Prostate gland (tissue), 2 donors: ENCODE data around the gene NOXA1.

Experiments used
- POLR2A ChIP-seq: fragments of 450-650 bp; IDR thresholded peaks from one replicate; pipeline ENCODE4 v1.6.1; 2016; ENCODE audit warnings: antibody characterized with exemption, mild to moderate bottlenecking
- TF ChIP-seq, protein P1 (sequence below), 4 experiments: fragments of 200-600 bp in 2 of 4; fragments of 450-650 bp in 2 of 4; sonication (generic) in 2 of 4; IDR thresholded peaks; 1 replicate in 3 of 4; 2 replicates in 1 of 4; pipeline ENCODE4 v1.5.1; 2016 to 2019; ENCODE audit warnings: antibody characterized with exemption in 4 of 4, mild to moderate bottlenecking in 2 of 4, moderate library complexity in 2 of 4

DNA sequence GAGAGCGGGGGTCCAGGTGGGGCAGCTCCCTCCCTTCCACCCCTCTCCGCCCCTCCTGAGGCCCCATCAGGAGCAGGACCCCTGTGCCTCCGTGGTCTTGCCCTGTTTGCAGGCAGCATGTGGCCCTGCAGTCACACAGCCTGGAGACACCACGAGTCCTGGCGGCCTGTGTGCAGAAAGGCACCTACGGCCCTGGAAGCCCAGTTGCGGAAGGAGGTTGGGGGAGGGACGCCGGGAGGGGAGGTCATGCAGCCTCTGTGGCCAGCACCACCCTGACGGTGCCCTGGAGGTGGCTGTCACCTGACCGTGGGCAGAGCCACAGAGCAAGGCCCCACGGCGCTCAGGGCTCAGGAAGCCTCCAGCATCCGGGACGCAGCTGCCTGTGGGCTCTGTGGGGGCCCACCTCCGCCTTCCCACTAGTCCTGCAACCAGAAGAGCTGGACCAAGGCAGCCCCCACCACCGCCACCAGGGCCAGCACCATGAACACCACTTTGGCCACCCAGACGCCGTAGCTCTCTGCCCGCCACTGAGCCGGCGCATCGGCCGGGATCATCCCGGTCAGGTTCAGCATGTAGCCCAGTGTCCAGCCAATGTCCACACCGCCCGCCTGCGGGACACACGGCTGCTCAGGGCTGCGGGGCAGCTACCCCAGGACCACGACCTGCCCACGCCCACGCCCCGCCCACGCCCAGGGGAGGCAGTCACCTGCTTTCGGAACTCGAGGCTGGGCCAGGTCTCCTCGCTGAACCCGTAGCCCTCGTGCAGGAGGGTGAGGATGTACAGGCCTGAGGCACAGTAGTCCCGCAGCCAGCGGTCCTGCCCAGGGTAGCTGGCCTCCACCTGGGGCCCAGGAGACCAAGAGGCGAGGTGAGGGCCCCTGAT, 11.5 kb downstream of the NOXA1 start:
- TF ChIP-seq, protein P1, sequence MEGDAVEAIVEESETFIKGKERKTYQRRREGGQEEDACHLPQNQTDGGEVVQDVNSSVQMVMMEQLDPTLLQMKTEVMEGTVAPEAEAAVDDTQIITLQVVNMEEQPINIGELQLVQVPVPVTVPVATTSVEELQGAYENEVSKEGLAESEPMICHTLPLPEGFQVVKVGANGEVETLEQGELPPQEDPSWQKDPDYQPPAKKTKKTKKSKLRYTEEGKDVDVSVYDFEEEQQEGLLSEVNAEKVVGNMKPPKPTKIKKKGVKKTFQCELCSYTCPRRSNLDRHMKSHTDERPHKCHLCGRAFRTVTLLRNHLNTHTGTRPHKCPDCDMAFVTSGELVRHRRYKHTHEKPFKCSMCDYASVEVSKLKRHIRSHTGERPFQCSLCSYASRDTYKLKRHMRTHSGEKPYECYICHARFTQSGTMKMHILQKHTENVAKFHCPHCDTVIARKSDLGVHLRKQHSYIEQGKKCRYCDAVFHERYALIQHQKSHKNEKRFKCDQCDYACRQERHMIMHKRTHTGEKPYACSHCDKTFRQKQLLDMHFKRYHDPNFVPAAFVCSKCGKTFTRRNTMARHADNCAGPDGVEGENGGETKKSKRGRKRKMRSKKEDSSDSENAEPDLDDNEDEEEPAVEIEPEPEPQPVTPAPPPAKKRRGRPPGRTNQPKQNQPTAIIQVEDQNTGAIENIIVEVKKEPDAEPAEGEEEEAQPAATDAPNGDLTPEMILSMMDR (IDR thresholded peaks at IDR 0.05), result no peak
- TF ChIP-seq POLR2A, result no peak
